Body of pancreas (tissue), 4 donors: ENCODE results near the gene GRIP1. TPM values are rescaled to one million over a fixed set of nuclear protein-coding genes. Genes with fewer than 3 reads are reported as not detected.

ENCODE experiments used
- ATAC-seq: fragments of 150-250 bp; one replicate; pipeline ENCODE4 v1.9.1; 2016
- DNase-seq, 4 donors: peaks; one replicate each; pipeline ENCODE4 v3.0.0-alpha.2; 2019
- H3K27ac ChIP-seq, 4 donors: fragments of 200-600 bp; sonication (generic); 1 replicate in 3 of 4; 2 replicates in 1 of 4; pipeline versions ENCODE4 v1.5.1 to v1.6.1; 2016 to 2019; ENCODE audit warnings: mild to moderate bottlenecking in 1 of 4, mixed read lengths in 1 of 4, moderate library complexity in 1 of 4
- H3K27me3 ChIP-seq, 2 donors: fragments of 200-600 bp; sonication (generic); one replicate each; pipeline ENCODE4 v1.6.0; 2016; ENCODE audit warnings: mild to moderate bottlenecking in 1 of 2
- H3K36me3 ChIP-seq, 2 donors: fragments of 200-600 bp; sonication (generic); replicated peaks in 1 of 2; 2 replicates each; pipeline ENCODE4 v1.5.1; 2016; ENCODE audit warnings: low read depth in 2 of 2; ENCODE audit not compliant: insufficient read depth in 1 of 2
- H3K4me1 ChIP-seq: fragments of 200-600 bp; sonication (generic); one replicate; pipeline ENCODE4 v1.6.0; 2016
- H3K4me3 ChIP-seq, 2 donors: fragments of 200-600 bp; sonication (generic); 1 replicate in 1 of 2; 2 replicates in 1 of 2; pipeline ENCODE4 v1.5.1; 2016 to 2019
- H3K9me3 ChIP-seq, 3 donors: fragments of 200-600 bp; sonication (generic); 1 replicate in 2 of 3; 2 replicates in 1 of 3; pipeline ENCODE4 v1.5.1; 2016
- CTCF ChIP-seq, 7 experiments: fragments of 450-650 bp in 4 of 7; fragments of 200-600 bp in 3 of 7; sonication (generic) in 3 of 7; IDR thresholded peaks; one replicate each; pipeline ENCODE4 v1.5.1; 2016 to 2019; ENCODE audit warnings: antibody characterized with exemption in 7 of 7
- POLR2A ChIP-seq, 3 donors: fragments of 450-650 bp; IDR thresholded peaks; one replicate each; pipeline ENCODE4 v1.6.1; 2016; ENCODE audit warnings: antibody characterized with exemption in 3 of 3, mild to moderate bottlenecking in 2 of 3
- WGBS, 2 donors: methylation state at CpG; one replicate each; pipeline ENCODE4 v1.1.5; 2017; 5-methylcytosine and 5-hydroxymethylcytosine counted together
- intact Hi-C: fragments of 100-400 bp; cut with DNase I; formaldehyde crosslinking; loops from one replicate; pipeline ENCODE4 v1.15.1; 2023
- total RNA-seq, 2 donors: library from RNA; depleted of rRNA; stranded (reverse); fragments of >200 nt; gene quantifications; one replicate each; pipeline ENCODE4 v1.1.0, GENCODE V29; 2016

The GRIP1 gene
- total RNA-seq, 2 donors from 2014 or later, result 7.5 to 17.8 TPM

GRCh38 chr12:66647034-66647691 is 31.7 kb downstream of the GRIP1 start:
- Histone ChIP-seq H3K27me3 (no peaks in the 10 kb centered on the region), H3K4me3 (no peak overlapping the region), H3K9me3 (no peaks in the 10 kb centered on the region), H3K27ac (no peak overlapping the region), H3K4me1 (no peaks in the 10 kb centered on the region), H3K36me3 (no peaks in the 10 kb centered on the region)
- DNase-seq (no peak), ATAC-seq (no peak)
- intact Hi-C loops, result no loop called here
- WGBS, 2 donors, result 79 to 91% methylated on average over 5 of the region's 5 CpGs
- TF ChIP-seq CTCF (IDR thresholded peaks at IDR 0.05) (no peak), POLR2A (IDR thresholded peaks at IDR 0.05) (no peak)

GRCh38 chr12:66644151-66644550 is 34.7 kb downstream of the GRIP1 start:
- 46 to 50% methylated on average over 1 of the region's 1 CpG for WGBS, 2 donors
- Histone ChIP-seq H3K27ac (no peak overlapping the region), H3K4me3 (no peak overlapping the region), H3K27me3 (no peaks in the 10 kb centered on the region), H3K9me3 (no peaks in the 10 kb centered on the region), H3K36me3 (no peaks in the 10 kb centered on the region), H3K4me1 (no peaks in the 10 kb centered on the region)
- intact Hi-C loops, result no loop called here
- TF ChIP-seq CTCF (IDR thresholded peaks at IDR 0.05) (no peak), POLR2A (IDR thresholded peaks at IDR 0.05) (no peak)
- no peak for ATAC-seq
- no peak for DNase-seq

GRCh38 chr12:66640691-66641460 is 38.0 kb downstream of the GRIP1 start:
- WGBS, 2 donors, result 84 to 96% methylated on average over 2 of the region's 2 CpGs
- no peak overlapping the region for H3K27ac ChIP-seq
- no peak for DNase-seq
- H3K27me3 ChIP-seq, result no peaks in the 10 kb centered on the region
- ATAC-seq, result no peak
- no peaks in the 10 kb centered on the region for H3K9me3 ChIP-seq
- TF ChIP-seq POLR2A (IDR thresholded peaks at IDR 0.05) (no peak), CTCF (IDR thresholded peaks at IDR 0.05) (no peak)
- intact Hi-C loops, result no loop called here
- H3K4me3 ChIP-seq, result no peak overlapping the region
- no peaks in the 10 kb centered on the region for H3K36me3 ChIP-seq
- peaks cover 4% of the 10 kb centered on the region for H3K4me1 ChIP-seq

- WGBS, 2 donors, result 87 to 91% methylated on average over 2 of the region's 2 CpGs
- no peak overlapping the region for H3K4me3 ChIP-seq
- no peaks in the 10 kb centered on the region for H3K9me3 ChIP-seq
- no peak overlapping the region for H3K27ac ChIP-seq
- intact Hi-C loops, result no loop called here
- no peaks in the 10 kb centered on the region for H3K36me3 ChIP-seq
- TF ChIP-seq CTCF (IDR thresholded peaks at IDR 0.05) (no peak), POLR2A (IDR thresholded peaks at IDR 0.05) (no peak)
- peaks cover 4% of the 10 kb centered on the region for H3K4me1 ChIP-seq
- ATAC-seq (no peak), DNase-seq (no peak)
- H3K27me3 ChIP-seq, result no peaks in the 10 kb centered on the region
These were observed 40.2 kb downstream of the GRIP1 start for GRCh38 chr12:66638666-66639065.
